ENCODE measurements around the gene PLIN1.

Gene PLIN1

GRCh38 chr15:89649716-89650115, 29.5 kb downstream of the PLIN1 start:
- no peak for DNase-seq

- no peak for DNase-seq
Measured at GRCh38 chr15:89649013-89649625, 30.0 kb downstream of the PLIN1 start.

GRCh38 chr15:89648106-89649012, 30.8 kb downstream of the PLIN1 start:
- DNase-seq: no peak

- DNase-seq: no peak
Measured at GRCh38 chr15:89647191-89647851, 31.8 kb downstream of the PLIN1 start.

- DNase-seq: no peak
Measured at GRCh38 chr15:89646416-89647141, 32.6 kb downstream of the PLIN1 start.

GRCh38 chr15:89645680-89646079, 33.5 kb downstream of the PLIN1 start:
- DNase-seq: no peak

- DNase-seq: no peak
Measured at GRCh38 chr15:89642106-89642505, 37.1 kb downstream of the PLIN1 start.

- DNase-seq: no peak
Measured at GRCh38 chr15:89641053-89641452, 38.1 kb downstream of the PLIN1 start.

GRCh38 chr15:89640245-89640644, 38.9 kb downstream of the PLIN1 start:
- no peak for DNase-seq

GRCh38 chr15:89633585-89633984, 45.6 kb downstream of the PLIN1 start:
- no peak for DNase-seq

GRCh38 chr15:89632563-89633430, 46.4 kb downstream of the PLIN1 start:
- no peak for DNase-seq

GRCh38 chr15:89631902-89632264, 47.3 kb downstream of the PLIN1 start:
- no peak for DNase-seq

- no peak for DNase-seq
Measured at GRCh38 chr15:89630974-89631901, 47.9 kb downstream of the PLIN1 start.

- no peak for DNase-seq
Measured at GRCh38 chr15:89630260-89630659, 48.9 kb downstream of the PLIN1 start.

GRCh38 chr15:89629829-89630228, 49.3 kb downstream of the PLIN1 start:
- no peak for DNase-seq

GRCh38 chr15:89628806-89629715, 50.1 kb downstream of the PLIN1 start:
- no peak for DNase-seq

- DNase-seq: no peak
Measured at GRCh38 chr15:89628301-89628700, 50.9 kb downstream of the PLIN1 start.

- no peak for DNase-seq
Measured at GRCh38 chr15:89627256-89627970, 51.8 kb downstream of the PLIN1 start.

- no peak for DNase-seq
Measured at GRCh38 chr15:89625716-89626115, 53.5 kb downstream of the PLIN1 start.
